GM21529 (cell line): Measurements from ENCODE around the gene SSR3.

Source experiments
- ATAC-seq: cut with Tn5 transposase; IDR thresholded peaks from one replicate; pipeline ENCODE4 v1.9.1; 2021; ENCODE audit not compliant: unreplicated experiment

SSR3 gene

DNA sequence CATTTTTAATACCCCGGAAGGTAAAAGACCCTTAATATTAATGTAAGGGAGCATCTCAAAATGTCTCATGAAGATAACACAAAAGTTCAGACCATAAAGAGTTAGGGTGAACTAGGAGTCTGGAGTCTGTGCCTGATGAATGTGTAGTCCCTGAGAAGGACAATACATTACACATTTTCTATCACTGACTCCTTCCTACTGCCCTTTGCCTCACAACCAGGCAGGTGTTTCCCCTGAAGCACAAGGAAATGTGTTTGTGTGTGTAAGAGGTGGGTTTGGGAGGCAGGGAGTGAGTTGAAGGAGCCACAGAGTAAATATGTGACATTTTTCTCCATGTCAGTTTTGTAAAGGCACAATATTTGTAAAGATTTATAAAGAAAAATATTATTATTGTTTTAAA is 59.1 kb downstream of the SSR3 start:
- no peak for ATAC-seq

DNA sequence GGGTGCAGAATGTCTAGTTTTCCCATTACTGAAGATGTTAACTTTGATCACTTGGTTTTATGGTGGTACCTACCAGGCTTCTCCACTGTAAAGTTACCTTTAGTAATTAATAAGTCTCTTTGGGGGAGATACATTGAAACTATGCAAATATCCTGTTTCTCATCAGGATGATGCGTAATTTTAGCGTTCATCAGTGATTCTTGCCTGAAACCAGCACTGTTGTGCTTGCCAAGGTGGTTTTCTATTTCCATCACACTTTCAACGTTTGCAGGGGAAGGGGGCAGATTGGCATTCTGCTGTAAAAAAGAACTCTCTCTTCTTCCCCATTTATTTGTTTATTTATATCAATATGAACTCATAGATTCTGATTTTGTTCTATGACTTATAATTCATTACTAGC is 61.0 kb downstream of the SSR3 start:
- ATAC-seq: no peak

DNA sequence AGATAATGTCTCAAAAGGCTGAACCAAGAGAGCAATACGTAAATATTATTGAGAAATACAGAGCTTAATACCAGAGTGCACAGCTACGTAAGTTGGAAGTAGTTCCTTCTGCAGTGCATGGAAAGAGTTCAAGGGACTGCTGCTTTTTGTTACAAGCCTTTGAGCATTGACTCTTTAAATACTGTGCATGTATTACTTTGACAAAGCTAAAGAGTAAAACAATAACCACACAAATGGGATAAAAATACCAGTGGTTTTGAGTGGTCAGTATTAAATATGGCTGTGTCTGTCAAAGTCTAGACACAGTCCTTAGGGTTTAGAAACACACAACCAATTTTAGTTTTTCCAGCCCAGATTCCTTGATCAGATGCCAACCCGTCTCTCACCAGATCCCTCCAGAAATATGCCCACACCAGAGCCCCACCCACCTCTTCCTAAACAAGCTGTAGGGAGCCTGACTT is 62.1 kb downstream of the SSR3 start:
- ATAC-seq: no peak

DNA sequence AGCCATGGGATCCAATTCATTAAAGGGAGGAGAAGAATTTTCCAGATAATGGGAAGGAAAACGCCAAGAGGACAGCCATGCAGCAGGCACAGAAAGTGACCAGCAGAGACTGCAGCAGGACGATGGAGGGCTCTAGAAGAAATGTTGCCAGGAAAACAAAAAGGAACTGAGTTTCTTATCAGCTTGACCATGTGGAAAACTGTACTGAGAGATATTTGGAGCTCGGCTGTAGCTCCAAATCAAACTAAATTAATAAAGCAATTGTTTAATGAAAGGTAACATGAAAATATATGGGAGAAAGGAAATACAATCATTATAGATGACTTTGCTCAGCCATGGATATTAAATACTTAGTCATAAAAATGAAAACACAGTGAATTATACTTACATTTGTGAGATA is 63.7 kb downstream of the SSR3 start:
- ATAC-seq: no peak
